ENCODE data around the gene KCNIP4. TPM values are rescaled to one million over a fixed set of nuclear protein-coding genes. Genes with fewer than 3 reads are reported as not detected.

Gene KCNIP4
- total and polyA plus RNA-seq, 2 of the 4 experiments (the other 2 are of a cell fraction): not detected

DNA sequence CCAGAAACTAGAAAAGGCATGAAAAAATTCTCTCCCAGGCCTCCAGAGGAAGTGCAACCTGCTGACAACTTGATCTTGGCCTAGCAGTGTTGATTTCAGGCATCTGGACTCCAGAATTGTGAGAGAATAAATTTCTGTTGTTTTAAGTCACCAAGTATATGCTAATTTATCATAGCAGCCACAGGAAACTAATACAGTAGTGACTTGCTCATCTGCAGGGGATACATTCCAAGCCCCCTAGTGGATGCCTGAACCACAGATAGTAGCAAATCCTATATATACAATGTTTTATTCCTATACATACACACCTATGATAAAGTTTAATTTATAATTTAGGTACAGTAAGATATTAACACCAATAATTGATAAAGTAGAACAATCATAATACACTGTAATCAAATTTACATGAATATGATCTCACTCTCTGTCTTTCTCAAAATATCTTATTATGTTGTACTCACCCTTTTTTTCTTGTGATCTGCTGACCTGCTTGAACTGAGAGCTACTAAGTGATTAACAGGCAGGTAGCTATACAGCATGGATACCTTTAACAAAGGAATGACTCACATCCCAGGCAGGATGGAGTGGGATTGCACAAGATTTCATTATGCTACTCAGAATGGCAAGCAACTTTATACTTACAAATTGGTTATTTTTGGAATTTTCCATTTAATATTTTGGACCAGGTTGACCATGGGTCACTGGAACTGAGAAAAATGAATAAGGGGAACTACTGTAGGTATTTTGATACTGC, 501.1 kb downstream of the KCNIP4 start:
- Histone ChIP-seq H3K9me3 (ENCODE audit: control insufficient read depth, insufficient read depth, low read length) (peaks cover 4% of the 10 kb centered on the region), H2BK15ac (ENCODE audit: low read depth, low read length) (no peak overlapping the region), H3K27ac (ENCODE audit: insufficient read depth, low read length) (no peak overlapping the region), H3K27me3 (ENCODE audit: control insufficient read depth, insufficient read depth, low read length) (no peaks in the 10 kb centered on the region), H3K9me1 (ENCODE audit: insufficient read depth, low read length) (no peaks in the 10 kb centered on the region), H3K4me2 (ENCODE audit: low read depth, low read length) (no peak overlapping the region), H3K36me3 (ENCODE audit: control insufficient read depth, insufficient read depth, low read length) (no peaks in the 10 kb centered on the region), H3K23ac (ENCODE audit: low read depth, low read length) (no peak overlapping the region), H2AK5ac (ENCODE audit: low read depth, low read length) (no peak overlapping the region), H4K20me1 (ENCODE audit: insufficient read depth, low read length) (no peaks in the 10 kb centered on the region), H2BK120ac (ENCODE audit: low read depth, low read length) (no peak overlapping the region), H2BK20ac (ENCODE audit: low read depth, low read length) (no peak overlapping the region), H3K9ac (ENCODE audit: low read depth, low read length) (no peak overlapping the region), H3K4ac (ENCODE audit: low read depth, low read length) (no peak overlapping the region), H2AK9ac (replicated peaks; ENCODE audit: low read depth, low read length, poor library complexity) (no peak overlapping the region), H2BK5ac (ENCODE audit: low read depth, low read length, poor library complexity, severe bottlenecking) (no peak overlapping the region), H3K14ac (replicated peaks; ENCODE audit: low read depth, low read length) (no peak overlapping the region), H4K91ac (ENCODE audit: insufficient read depth, low read depth, low read length) (no peak overlapping the region), H4K8ac (ENCODE audit: low read depth in 2 of 2, low read length in 2 of 2) (no peak overlapping the region), H3K79me1 (ENCODE audit: low read depth in 1 of 2, low read length in 2 of 2) (no peaks in the 10 kb centered on the region), H4K5ac (ENCODE audit: low read depth, low read length) (no peak overlapping the region), H3K4me3 (ENCODE audit: insufficient read depth, low read depth, low read length) (no peak overlapping the region), H3K56ac (ENCODE audit: extremely low read depth, insufficient read depth, low read length) (no peak overlapping the region), H3K18ac (ENCODE audit: low read depth, low read length) (no peak overlapping the region), H2AFZ (replicated peaks; ENCODE audit: low read length, poor library complexity) (no peak overlapping the region), H3K4me1 (ENCODE audit: control insufficient read depth, insufficient read depth, low read length) (no peaks in the 10 kb centered on the region)
- DNase-seq: no peak
- POLR2A ChIA-PET (ENCODE audit: unreplicated experiment): no interaction called here
- BruUV-seq (replicated peaks): no TSS peak
- dilution Hi-C loops (cut with HindIII; ENCODE audit: low sequenced_read_pairs, unreplicated experiment): no loop called here
- intact Hi-C loops (cut with micrococcal nuclease): no loop called here
- TF ChIP-seq CEBPB (IDR thresholded peaks at IDR 0.05; ENCODE audit: low read depth, low read length): no peak
- TF ChIP-seq MAZ (IDR thresholded peaks at IDR 0.05; ENCODE audit: borderline replicate concordance, low read depth, low read length): no peak
- no peak for TF ChIP-seq RFX5 (IDR thresholded peaks at IDR 0.05; ENCODE audit: low read depth, low read length)
- TF ChIP-seq POLR2A (IDR thresholded peaks at IDR 0.05; ENCODE audit: low read depth, low read length): no peak
- no peak for TF ChIP-seq CHD1 (IDR thresholded peaks at IDR 0.05; ENCODE audit: low read depth, low read length)
- TF ChIP-seq FOS (IDR thresholded peaks at IDR 0.05; ENCODE audit: low read depth, low read length): no peak
- TF ChIP-seq, protein P1, sequence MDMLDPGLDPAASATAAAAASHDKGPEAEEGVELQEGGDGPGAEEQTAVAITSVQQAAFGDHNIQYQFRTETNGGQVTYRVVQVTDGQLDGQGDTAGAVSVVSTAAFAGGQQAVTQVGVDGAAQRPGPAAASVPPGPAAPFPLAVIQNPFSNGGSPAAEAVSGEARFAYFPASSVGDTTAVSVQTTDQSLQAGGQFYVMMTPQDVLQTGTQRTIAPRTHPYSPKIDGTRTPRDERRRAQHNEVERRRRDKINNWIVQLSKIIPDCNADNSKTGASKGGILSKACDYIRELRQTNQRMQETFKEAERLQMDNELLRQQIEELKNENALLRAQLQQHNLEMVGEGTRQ (IDR thresholded peaks at IDR 0.05; ENCODE audit: low read depth, low read length): no peak
- TF ChIP-seq BHLHE40 (IDR thresholded peaks at IDR 0.05; ENCODE audit: low read depth, low read length): no peak
- no peak for TF ChIP-seq RAD21 (IDR thresholded peaks at IDR 0.05; ENCODE audit: low read length)
- TF ChIP-seq, protein P2, sequence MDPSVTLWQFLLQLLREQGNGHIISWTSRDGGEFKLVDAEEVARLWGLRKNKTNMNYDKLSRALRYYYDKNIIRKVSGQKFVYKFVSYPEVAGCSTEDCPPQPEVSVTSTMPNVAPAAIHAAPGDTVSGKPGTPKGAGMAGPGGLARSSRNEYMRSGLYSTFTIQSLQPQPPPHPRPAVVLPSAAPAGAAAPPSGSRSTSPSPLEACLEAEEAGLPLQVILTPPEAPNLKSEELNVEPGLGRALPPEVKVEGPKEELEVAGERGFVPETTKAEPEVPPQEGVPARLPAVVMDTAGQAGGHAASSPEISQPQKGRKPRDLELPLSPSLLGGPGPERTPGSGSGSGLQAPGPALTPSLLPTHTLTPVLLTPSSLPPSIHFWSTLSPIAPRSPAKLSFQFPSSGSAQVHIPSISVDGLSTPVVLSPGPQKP (IDR thresholded peaks at IDR 0.05; ENCODE audit: borderline replicate concordance, low read depth, low read length): no peak
- TF ChIP-seq SMC3 (IDR thresholded peaks at IDR 0.05; ENCODE audit: low read depth, low read length): no peak
- no peak for TF ChIP-seq MXI1 (IDR thresholded peaks at IDR 0.05; ENCODE audit: borderline replicate concordance, low read depth, low read length)
- TF ChIP-seq, protein P3, sequence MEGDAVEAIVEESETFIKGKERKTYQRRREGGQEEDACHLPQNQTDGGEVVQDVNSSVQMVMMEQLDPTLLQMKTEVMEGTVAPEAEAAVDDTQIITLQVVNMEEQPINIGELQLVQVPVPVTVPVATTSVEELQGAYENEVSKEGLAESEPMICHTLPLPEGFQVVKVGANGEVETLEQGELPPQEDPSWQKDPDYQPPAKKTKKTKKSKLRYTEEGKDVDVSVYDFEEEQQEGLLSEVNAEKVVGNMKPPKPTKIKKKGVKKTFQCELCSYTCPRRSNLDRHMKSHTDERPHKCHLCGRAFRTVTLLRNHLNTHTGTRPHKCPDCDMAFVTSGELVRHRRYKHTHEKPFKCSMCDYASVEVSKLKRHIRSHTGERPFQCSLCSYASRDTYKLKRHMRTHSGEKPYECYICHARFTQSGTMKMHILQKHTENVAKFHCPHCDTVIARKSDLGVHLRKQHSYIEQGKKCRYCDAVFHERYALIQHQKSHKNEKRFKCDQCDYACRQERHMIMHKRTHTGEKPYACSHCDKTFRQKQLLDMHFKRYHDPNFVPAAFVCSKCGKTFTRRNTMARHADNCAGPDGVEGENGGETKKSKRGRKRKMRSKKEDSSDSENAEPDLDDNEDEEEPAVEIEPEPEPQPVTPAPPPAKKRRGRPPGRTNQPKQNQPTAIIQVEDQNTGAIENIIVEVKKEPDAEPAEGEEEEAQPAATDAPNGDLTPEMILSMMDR (conservative IDR thresholded peaks at IDR 0.05; ENCODE audit: low read depth, low read length): no peak
- TF ChIP-seq MAFK (IDR thresholded peaks at IDR 0.05; ENCODE audit: low read depth, low read length): no peak
- no peak for TF ChIP-seq RCOR1 (IDR thresholded peaks at IDR 0.05; ENCODE audit: insufficient replicate concordance, low read length)
- no peak for TF ChIP-seq NFE2L2 (IDR thresholded peaks at IDR 0.05; ENCODE audit: low read depth, low read length)
- in situ Hi-C loops (cut with MboI; ENCODE audit: low sequenced_read_pairs): no loop called here
- CTCF ChIA-PET: no interaction called here
- ATAC-seq (ENCODE audit: low read depth): no peak
